Activated CD4-positive, alpha-beta T cell treated with anti-CD3 and anti-CD28 coated beads for 4 hours (primary cell): ENCODE data around the gene ST6GAL1.

Source experiments
- DNase-seq, 2 donors: peaks; one replicate each; pipeline ENCODE4 v3.0.0-alpha.2; 2020

ST6GAL1 gene

DNA sequence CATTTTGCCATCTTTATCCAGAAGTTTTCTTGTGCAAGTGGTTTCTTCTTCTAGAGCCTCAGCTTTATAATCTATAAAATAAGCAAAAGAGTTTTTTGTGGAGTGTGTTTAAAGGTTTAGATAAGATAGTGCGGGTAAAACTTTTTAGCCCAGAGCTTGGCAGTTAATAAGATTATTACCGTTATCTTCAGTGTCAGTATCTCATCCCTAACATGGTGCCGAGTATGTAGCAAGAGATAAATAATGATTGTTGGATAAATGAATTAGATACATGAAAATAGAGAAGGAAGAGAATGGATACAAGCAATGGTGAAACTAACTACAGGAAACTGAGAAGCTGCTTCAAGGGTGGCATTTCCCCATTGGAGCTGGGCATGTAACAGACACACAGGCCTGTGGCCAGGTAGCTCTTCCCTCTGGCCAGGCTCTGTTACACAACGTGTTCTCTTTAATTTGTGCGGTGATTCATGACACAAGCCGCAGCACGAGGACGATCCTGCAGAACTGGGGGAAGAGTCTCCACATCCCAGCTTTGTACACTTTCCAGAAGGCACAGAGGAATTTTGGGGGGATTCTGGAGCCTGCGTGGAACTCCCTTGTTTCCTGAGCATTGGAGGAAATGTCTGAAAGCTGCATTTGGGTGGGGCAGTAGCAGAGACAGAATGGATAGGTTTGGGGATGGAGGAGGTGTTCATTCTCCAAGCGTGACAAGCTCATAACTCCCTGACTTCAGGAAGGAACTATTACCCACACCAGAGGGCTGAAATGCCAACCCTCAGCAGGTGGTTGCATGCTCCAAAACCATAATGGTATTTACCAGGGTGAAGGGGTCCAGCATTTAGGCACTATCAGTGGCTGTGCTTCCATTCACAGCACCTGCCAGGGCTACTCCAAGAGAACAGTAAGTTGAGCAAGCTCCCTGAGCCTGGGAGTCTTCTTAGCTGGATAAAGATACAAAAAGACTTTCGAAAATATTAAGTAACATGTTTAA lies 14.2 kb upstream of the ST6GAL1 start:
- peak in 1 of 2 donors; percentile 8 for DNase-seq

DNA sequence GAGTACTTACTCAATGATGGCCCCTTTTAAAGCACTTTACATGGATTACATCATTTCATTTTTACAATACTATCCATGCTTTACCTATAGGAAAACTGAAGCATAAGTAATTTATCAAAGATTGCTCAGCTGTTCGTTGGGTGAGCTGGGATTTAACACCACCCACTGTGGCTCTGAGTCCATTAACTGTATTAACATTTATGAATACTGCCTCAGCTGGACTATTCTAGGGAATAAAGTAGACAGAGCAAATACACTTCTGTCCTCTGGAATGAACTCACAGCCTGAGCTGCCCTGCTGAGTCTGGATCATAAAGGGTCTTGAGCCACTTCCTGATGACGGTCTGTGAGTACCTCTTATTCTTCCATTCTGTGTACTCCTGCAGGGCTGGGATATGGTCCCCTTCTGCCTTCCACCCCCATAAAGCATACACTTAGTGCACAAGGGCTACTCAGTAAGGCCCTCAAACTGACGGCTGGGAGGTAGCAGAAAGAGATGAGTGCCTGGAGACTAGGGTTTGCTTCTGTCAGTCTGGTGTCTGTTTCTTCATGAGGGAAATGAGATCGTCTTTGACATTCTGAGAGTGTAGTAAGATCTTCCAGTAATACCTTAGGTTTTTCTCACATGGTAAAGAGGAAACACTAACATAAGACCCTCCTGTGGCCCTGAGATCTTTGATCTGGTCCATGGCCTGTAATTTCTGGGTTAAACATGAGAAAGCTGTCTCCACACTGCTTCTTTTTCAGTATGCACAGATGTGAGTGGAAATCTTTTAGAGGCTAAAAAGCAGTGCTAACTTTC lies 12.6 kb upstream of the ST6GAL1 start:
- DNase-seq = no peak

DNA sequence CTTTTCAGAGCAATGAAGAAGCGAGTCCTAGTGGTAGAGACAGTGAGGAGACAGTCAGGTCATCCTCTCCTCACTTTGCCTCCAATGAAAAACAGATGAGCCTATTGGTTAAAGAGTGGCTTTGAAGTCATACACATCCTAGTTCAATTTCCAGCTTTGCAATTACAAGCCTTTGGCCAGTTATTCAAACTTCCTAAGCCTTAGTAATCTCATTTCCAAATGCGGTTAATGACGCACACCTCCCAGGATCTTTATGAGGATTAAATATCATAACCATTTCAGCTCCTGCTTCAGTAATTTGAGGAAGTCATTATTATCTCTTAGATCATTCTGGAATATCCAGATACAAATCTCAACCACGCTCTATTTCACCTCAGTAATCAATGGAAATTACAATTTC lies 10.0 kb upstream of the ST6GAL1 start:
- no peak for DNase-seq

DNA sequence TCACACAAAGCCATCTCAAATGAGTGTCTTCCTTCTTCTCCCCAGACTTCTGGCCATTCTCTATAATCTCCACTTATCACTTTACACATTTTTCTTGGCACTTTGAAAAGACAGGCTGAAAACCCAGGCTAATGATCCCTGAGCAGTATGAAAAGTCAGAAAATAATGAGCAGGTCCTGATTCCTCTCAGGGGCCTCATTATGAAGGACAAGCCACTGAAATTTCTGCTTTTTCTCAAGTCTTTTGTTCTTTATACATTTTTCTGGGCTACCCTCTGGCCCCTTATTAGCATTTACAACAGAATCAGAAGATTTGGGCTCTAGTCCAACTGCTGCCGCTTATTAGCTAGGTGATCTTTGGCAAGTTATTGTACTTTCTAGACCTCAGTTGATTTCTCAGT lies 9.5 kb upstream of the ST6GAL1 start:
- no peak for DNase-seq

DNA sequence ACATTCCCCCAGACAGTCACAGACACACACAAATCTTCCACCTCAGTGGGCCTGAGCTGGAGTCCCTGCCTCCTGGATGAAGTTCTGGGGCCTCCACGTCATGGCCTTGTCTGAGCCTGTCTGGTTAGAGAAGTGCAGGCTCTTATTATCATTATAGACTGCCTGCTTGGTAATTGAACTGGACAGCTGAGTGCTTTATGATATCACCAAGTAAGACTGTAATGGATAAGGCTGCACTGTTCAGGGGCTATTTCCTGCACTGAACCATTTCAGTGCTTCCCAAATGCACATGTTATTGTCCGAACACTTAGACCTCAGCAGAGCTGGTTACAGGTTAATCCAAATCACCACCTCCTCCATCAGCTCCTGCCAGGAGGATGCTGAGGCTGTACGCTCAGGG lies 8.7 kb upstream of the ST6GAL1 start:
- no peak for DNase-seq

DNA sequence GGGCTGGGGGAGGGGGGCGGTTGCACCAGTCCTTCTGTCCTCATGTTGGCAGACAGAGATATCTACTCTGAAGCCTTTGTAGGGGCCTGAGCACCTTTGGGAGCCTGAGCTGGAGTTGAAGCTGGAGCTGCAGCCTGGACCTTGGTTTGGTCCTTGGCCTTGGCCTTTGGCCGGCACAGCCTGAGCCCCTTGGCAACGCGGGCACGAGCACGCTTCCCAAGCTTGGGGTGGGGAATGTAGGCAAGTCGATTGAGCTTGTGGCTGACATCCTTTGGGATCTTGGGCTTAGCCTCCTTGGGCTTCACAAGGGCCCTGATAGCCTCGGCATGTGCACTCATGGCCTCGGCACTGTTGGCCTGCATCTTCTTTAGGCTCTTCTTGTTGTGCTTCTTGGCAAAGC lies 8.1 kb upstream of the ST6GAL1 start:
- no peak for DNase-seq

DNA sequence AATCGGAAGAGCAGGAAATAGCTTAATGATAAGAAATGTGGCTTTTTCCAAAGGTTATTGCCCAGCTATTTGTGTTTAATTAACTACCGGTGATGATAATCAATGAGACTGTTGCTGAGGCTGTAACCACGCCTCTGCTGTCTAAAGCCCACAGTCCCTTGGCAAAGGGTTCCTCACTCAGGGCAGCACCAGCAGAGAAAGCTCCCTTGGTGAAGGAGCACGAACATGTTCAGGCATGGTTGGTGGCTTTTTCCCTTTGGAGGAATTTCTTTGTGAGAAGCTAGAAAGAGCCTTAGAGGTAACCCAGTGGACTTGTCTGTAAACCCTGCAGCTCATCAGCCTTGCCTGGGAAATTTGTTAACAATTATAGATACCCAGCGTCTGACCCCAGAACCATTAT lies 7.5 kb upstream of the ST6GAL1 start:
- DNase-seq = no peak

DNA sequence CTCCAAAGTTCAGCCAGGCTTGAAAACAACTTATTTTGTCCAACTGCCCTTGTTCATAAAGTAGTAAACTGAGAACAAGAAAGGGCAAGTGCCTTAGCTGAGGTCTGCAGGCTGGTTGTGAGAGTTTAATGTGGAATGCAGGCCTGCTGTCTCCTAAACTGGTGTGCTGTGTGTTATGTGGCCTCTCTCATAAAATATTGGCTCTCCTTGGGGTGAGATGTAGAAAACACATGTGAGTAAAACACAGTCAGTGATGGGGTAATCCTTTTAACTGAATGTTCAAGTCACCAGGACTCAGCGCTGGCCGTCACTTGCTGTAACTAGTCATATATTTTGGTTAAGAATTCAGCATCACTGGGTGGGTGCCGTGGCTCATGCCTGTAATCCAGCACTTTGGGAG lies 7.1 kb upstream of the ST6GAL1 start:
- DNase-seq = no peak

DNA sequence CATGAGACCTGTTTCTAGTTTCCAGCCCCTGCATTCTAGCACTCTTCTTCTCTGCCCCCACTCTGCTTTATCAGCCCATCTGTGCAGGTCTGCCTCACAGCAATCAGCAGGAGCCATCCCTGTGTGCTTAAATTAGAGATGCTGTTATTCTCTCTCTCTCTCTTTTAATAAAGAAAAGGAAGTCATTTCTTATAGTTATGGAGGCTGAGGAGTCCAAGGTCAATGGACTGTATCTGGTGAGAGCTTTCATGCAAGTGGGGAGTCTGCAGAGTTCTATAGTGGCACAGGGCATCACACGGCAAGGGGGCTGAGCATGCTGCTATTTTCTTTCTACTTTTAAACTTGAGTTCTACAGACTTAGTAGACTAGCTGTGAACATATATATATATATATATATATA lies 4.5 kb upstream of the ST6GAL1 start:
- DNase-seq = no peak

DNA sequence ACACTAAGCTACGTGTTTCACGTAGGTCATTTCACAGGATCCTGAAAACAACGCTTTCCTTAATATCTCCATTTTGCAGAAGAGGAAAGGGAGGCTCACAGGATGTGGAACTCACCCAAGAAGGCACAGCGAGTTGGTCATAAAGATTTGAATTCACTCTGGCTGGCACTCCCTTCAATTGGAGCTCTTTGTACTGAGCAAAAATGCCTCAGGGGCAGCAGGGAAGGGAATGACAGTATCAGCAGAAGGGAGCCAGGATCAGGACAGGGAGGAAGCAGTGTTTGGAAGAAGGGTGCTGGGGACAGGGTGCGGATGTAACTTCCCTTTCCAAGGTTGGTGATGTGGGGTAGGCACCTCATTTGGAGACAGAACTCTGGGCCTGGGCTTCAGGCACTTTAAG lies 1.1 kb upstream of the ST6GAL1 start:
- DNase-seq = no peak

DNA sequence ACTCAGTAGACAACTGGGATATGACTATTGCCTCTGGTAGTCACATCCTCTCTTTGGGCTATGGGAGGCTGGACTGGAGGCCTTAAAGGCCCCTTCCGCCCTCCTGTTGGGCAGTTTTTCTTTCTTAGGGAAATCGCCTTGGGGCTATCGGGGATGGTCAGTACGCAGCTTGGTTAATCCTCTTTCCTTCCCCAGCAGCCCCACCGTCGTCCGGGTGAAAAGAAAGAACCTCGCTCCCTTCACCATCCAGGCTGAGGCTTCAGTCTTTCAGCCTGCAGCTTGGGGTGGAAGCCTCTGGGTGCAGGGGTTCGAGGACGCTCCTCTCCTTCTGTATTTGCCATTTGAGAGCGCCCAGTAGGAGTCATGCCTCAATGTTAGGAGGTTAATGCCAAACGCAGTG lies 641 bp upstream of the ST6GAL1 start:
- DNase-seq = no peak

DNA sequence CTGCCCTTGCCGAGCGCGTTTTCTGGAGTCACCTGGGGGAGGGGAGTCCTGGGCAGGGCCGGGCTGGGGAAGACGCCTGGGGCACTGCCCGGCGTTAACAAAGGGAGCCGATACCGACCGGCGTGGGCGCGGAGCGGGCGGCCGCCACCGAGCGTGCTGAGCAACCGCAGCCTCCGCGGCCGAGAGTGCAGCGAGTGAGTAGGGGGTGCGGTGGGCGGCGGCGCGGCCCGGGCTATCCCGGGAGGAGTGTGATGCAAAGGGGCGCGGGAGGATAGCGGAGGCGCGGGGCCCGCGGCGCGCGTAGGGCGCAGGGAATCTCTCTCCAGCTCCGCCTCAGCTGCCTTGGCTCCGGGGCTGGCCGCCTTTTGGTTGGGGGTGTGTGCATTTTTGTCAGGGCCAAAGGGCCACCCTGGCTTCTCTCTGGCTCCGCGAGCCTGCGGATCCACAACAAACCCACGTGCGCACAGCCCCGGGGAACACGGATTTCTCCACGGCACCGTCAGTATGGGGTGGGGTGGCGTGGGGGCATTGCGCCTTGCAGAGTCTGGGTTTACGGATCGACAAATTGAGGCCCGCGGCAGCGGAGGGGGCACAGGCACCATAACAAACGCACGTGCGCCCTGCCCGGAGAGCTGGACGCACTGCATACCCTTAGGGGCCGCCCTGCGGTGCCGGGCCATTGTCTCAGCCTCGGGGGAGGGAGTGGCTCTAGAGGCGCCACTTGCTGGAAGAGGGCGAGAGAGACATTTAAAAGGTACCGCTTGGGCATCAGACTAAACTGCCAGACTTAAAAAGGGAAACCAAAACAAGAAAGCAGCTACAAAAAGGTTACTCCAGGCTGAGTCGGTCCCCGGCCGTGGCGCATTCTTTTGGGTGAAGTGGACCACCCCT lies 560 bp downstream of the ST6GAL1 start:
- DNase-seq = peak; percentile 55 to 63

DNA sequence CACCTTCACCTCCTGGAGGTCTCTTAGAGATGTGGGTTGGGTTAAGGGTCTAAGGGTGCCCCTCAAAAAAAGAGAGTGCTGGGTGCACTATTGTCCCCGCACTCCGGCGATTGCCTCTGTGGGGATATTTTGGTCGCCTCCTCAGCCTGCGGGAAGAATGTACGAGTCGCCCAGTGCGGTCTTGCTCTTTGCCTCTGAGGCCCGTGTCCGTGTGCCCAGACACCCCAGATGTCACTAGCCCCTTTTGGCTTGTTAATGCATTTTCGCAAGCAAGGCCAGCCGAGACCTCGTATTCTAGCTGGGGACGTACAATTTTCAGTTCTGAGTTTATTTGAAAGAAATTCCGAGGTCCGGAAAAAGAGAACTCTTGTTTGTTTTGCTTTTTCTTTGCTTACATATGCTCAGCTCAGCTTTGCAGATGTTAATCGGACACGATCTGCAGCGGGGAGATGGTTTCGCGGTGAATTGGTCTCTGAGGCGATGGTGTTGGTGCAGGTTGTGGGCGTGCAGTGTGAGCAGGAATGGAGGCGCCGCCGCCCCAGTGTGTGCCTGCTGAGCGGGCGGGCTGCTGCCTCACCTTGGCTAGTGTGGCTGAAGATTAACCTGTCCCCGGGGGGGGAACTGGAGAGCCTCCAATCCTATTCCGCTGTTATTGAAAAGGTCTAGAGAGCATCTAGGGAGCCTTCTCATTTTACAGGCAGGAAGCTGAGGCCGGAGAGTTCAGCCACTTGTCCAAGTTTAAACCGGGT lies 1.4 kb downstream of the ST6GAL1 start:
- peak; percentile 68 to 71 for DNase-seq

DNA sequence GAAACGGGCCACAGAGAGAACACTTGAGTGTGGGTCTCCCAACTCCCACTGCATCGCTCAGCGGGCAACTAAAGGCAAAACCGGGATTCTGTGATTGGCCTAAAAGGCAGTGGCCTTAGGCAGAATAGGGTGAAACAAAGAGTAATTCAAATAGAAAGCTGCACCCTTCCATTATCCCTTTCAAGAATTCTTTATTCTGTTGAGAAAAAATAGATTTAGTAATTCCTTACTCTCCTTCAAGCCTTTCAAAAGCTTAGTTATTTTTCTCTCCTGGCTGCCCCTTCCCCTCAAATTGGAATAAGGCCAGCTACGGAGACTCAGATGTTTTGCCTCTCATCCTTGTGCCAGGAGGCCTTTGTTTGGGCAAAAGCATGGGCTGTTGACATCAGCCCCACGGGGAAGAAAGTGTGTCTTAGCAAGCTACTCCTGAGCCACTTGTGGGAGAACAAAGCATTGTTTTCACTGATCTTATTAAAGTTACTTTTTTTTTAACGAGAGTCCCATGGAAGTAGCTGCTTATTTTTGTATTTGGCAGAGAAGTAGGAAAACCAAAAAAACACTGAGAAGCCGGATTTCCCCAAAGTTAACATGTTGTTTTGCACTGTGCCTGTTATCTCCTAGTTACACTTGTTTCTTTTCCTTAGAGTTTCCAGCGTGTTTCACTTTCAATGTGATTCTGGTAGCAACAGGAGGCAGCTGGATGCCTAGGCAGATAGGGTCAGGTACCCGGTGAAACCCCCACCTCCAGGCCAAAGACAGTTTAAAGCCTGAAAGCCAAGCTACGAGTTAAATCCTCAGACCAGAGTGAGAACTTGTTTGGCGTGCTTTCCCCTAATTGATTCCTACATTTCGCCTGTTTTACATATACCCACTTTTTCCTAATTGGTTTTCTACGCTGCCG lies 2.2 kb downstream of the ST6GAL1 start:
- DNase-seq = peak in 1 of 2 donors; percentile 5

DNA sequence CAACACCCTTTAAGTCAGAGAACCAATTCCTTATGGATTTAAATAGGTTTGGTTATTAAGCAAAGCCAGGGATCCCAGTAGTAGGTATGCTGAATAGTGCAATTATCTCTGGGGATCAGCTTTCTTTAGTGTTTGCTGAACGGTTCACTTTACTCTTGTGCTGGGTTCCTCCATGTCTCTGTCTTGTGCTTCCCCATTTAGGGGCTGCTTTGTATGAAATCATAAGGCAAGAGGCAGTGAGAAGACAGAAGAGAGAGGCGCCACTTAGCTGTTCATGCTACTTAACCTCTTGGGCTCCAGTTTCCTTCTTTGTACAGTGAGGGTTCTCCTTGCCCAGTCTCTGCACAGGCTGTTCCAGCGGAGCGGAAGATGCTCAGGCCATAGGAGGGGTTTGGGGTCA lies 3.5 kb downstream of the ST6GAL1 start:
- no peak for DNase-seq

DNA sequence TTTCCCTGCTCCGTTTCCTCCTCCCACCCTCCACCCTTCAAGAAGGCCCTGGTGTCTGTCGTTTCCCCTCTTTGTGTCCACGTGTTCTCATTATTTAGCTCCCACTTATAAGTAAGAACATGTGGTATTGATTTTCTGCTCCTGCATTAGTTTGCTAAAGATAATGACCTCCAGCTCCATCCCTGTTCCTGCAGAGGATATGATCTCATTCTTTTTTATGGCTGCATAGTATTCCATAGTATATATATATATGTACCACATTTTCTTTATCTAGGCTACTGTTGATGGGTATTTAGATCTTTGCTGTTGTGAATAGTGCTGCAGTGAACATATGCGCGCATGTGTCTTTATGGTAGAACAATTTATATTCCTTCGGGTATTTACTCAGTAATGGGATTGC lies 4.8 kb downstream of the ST6GAL1 start:
- no peak for DNase-seq

DNA sequence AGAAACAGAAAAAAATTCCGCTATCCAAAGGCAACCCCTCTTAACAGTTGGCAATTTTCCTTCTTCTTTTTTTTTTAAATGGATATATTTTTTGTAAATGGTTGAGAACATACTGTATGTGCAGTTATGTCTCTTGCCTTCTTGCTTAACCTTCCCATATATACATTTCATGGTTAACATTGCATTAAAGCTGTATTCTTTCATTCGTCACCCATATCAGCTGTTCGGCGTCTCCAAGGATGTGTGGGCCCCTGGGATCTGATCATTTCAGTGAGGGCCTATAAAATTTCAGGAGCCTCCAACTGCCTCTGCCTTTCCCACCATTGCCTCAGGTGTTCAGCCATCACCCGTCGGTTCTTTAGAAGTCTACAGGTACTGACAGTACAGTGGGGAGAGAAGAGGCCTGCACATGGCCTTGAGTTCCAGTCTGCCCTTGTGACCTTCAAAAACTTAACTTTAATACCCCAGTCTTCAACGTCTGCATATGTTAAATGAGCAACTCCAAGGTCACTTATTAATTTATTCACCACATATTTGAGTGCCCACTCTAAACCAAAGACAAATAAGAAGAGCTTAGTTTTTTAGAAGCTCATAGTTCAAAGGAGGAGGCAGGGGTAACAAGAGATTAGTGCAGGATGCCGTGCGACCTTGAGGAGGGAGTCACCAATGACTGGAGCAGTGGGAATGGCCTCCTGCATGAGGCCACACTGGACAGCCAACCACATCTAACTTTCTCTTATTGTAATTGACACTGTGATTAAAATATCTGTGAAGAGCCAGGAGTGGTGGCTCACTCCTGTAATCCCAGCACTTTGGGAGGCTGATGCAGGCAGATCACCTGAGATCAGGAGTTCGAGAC lies 6.9 kb downstream of the ST6GAL1 start:
- DNase-seq = no peak

DNA sequence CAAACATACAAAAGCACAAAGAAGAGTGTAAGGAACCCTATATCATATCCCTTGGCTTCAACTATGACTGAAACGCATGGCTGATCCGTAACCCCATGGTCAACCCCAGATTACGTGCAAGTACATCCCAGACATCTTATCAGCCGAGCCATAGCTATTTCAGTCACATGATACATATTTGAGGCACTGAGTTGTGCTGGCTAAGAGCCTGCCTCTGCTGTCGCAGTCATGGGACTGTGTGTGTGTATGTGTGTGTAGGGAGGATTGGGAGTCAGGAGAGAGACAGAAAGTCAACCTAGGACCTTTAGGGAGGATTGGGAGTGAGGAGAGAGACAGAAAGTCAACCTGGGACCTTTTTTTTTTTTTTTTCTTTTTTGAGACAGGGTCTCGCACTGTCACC lies 8.4 kb downstream of the ST6GAL1 start:
- DNase-seq = no peak

DNA sequence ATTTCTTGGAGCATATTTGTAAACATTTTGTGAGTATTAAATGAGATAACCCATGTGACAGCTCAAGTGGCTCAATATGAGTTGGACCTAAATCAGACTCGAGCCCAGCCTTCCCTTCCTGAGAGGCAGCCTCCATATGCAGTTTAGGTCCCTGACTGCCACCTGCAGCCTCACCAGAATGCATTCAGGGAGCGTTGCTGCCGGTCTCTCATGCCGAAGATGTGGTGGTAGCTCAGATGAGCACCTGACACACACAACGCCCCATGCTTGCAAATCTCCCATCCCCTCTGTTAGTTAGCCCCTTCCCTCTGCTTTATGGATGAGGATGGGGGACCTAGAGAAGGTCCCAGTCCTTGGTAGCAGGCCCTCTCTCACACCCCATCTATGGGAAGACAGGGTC lies 9.2 kb downstream of the ST6GAL1 start:
- DNase-seq = no peak

DNA sequence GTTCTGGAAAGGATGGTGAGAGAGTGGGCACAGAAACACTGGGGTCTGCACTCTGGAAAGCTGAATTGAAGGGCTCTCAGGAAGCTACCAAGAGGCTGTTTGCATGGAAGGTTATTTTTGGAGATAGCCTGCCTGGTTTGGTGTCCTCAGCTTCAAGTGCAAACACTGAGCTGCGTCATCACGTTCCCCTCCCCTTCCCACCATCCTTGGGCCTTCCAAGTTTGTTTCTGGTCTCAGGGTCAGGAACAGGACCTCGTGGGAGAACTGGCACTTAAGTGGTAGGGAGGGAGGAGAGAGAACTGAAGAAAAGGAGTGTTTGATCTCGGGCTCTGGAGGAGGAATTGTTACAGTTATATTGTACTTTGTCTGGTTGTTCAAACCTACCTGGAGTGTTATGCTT lies 10.6 kb downstream of the ST6GAL1 start:
- DNase-seq = no peak
